Adrenal gland (tissue), 12 donors: Measurements from ENCODE around the gene MPDZ. TPM values are rescaled to one million over a fixed set of nuclear protein-coding genes. Genes with fewer than 3 reads are reported as not detected.

Experiments
- DNase-seq, 7 donors: peaks; one replicate each; pipeline ENCODE4 v3.0.0-alpha.2; 2019 to 2020
- H3K27ac ChIP-seq, 5 donors: fragments of 200-600 bp; sonication (generic) in 4 of 5; 1 replicate in 3 of 5; 2 replicates in 2 of 5; pipeline versions ENCODE4 v1.5.1 to v1.8.0; 2016 to 2020; ENCODE audit warnings: mild to moderate bottlenecking in 1 of 5
- H3K27me3 ChIP-seq: fragments of 200-600 bp; 2 replicates; pipeline ENCODE4 v1.8.0; 2021
- H3K36me3 ChIP-seq, 2 donors: fragments of 200-600 bp; replicated peaks in 1 of 2; 1 replicate in 1 of 2; 2 replicates in 1 of 2; pipeline versions ENCODE4 v1.5.1 to v1.8.0; 2018 to 2022
- H3K4me1 ChIP-seq, 2 donors: fragments of 200-600 bp; replicated peaks in 1 of 2; 1 replicate in 1 of 2; 2 replicates in 1 of 2; pipeline versions ENCODE4 v1.5.1 to v1.8.0; 2018 to 2021
- H3K4me3 ChIP-seq, 4 donors: fragments of 200-600 bp; sonication (generic) in 3 of 4; one replicate each; pipeline ENCODE4 v1.5.1; 2016 to 2018
- H3K9me3 ChIP-seq, 3 donors: fragments of 200-600 bp; sonication (generic) in 1 of 3; replicated peaks in 1 of 3; 1 replicate in 2 of 3; 2 replicates in 1 of 3; pipeline versions ENCODE4 v1.5.1 to v1.8.0; 2016 to 2021
- CTCF ChIP-seq, 6 experiments: fragments of 450-650 bp in 4 of 6; fragments of 200-600 bp in 2 of 6; sonication (generic) in 1 of 6; IDR thresholded peaks; 1 replicate in 5 of 6; 2 replicates in 1 of 6; pipeline versions ENCODE4 v1.5.1 to v1.8.0; 2016 to 2021; ENCODE audit warnings: antibody characterized with exemption in 6 of 6, mild to moderate bottlenecking in 2 of 6, moderate library complexity in 1 of 6
- POLR2A ChIP-seq, 2 donors: fragments of 450-650 bp; IDR thresholded peaks; one replicate each; pipeline ENCODE4 v1.6.1; 2017; ENCODE audit warnings: antibody characterized with exemption in 2 of 2, mild to moderate bottlenecking in 2 of 2, moderate library complexity in 1 of 2
- WGBS, 4 donors: extraction: QIAGEN DNeasy Blood & Tissue Kit in 2 of 4; methylation state at CpG; one replicate each; pipeline versions ENCODE4 v1.1.5 to v1.1.7; 2013 to 2017; 5-methylcytosine and 5-hydroxymethylcytosine counted together
- intact Hi-C, 2 donors: fragments of 100-400 bp; cut with DNase I; formaldehyde crosslinking; loops; one replicate each; pipeline versions ENCODE4 v1.14.1 to v1.15.0; 2022 to 2023
- polyA plus RNA-seq, 3 donors: library from polyadenylated mRNA; stranded (reverse); fragments of 200-250 nt in 2 of 3; fragments of 350-450 nt in 1 of 3; fragmentation: Illumina TruSeq in 1 of 3; extraction: RNeasy Lipid Tissue Mini Kit (QIAGEN cat#74804) in 1 of 3; gene quantifications; one replicate each; pipeline ENCODE4 v1.2.3, GENCODE V29; 2013 to 2014
- total RNA-seq, 9 donors: library from RNA; depleted of rRNA in 4 of 9; stranded (reverse); fragments of >200 nt in 4 of 9; fragments of 120-200 nt in 1 of 9; fragmentation: NEBNext Ultra II Directional in 1 of 9; extraction: Animal tissue kit (Norgen Biotek cat#: 25700) in 1 of 9; gene quantifications; one replicate each; pipeline versions ENCODE4 v1.1.0 to v1.2.4, GENCODE V29; 2013 to 2023
- donor health status: healthy with polysubstance abuse.
- donor health status: Bipolar disorder and iron deficiency.
- donor health status: DM: yes; HTN: yes; CAD: no.
- donor health status: DM: no; HTN: no; CAD: no.
- donor health status: DM: no; HTN: no; CAD: no.
- donor health status: DM: yes; HTN: yes; CAD: no.

Gene MPDZ
- total and polyA plus RNA-seq, 12 donors, result 10.7 to 46.0 (median 27.7) TPM

DNA sequence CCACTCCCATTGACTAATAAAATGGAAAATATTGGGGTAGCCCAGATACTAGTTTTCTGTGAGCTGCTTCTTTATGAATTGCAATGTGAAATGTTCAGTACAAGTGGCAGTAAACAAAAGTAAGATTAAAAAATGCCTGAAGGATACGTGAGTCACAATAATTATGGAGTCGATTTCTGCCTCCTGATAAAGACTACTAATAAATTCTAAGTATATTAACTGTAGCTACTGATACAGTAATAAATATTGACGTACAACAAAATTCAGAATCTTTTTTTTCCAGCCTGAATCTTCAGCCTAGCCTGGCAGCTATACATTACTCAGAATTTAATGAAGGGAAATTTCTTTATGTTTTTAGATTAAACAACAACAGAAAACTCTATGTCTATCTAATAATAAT lies 218.1 kb downstream of the MPDZ start:
- Histone ChIP-seq H3K27ac (no peak overlapping the region), H3K36me3 (no peaks in the 10 kb centered on the region), H3K4me1 (no peaks in the 10 kb centered on the region), H3K9me3 (no peaks in the 10 kb centered on the region), H3K4me3 (no peak overlapping the region), H3K27me3 (no peaks in the 10 kb centered on the region)
- 66 to 73% (median 70%) methylated on average over 3 of the region's 3 CpGs for WGBS, 4 donors
- intact Hi-C loops, result no loop called here
- no peak for DNase-seq
- TF ChIP-seq POLR2A (IDR thresholded peaks at IDR 0.05) (no peak), CTCF (IDR thresholded peaks at IDR 0.05) (no peak)
